NCI-H1436 treated with DMSO at 0.1 percent for 48 hours (cell line): ENCODE measurements around the gene KRT36.

Source experiments
- DNase-seq: peaks from one replicate; lab custom pipeline; 2025; lab: John Stamatoyannopoulos, UW

Gene KRT36

DNA sequence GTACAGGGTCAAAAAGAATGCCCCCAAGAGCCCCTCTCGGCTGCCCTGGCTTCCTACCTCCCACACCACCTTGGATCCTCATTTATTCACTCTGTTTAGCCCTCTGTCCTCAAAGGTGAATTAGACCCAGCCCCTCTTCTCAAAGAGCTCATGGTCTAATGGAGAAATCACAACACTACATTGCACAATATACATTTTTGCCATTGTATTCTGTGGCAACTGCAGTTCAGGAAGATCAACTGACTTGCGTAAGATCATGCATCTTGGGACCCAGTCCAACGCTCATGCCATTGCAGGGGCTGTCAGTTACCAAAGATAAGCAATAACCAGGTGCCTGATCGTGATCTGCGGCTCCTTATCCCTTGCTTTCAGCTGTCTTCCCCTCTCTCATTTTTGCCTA, 50.3 kb downstream of the KRT36 start:
- DNase-seq, result no peak

- no peak for DNase-seq
Measured at GRCh38 chr17:41437769-41438168, 51.9 kb downstream of the KRT36 start.

GRCh38 chr17:41437254-41437653, 52.5 kb downstream of the KRT36 start:
- no peak for DNase-seq
